ENCODE data around the gene PCID2.

Gene PCID2

GRCh38 chr13:113148940-113149503 lies 59.4 kb downstream of the PCID2 start:
- no peak for DNase-seq (ENCODE audit: low read depth)

- DNase-seq (ENCODE audit: low read depth): no peak
Measured at GRCh38 chr13:113148407-113148806, 60.1 kb downstream of the PCID2 start.

GRCh38 chr13:113147206-113147605 lies 61.3 kb downstream of the PCID2 start:
- DNase-seq (ENCODE audit: low read depth): no peak

GRCh38 chr13:113146750-113147149 lies 61.7 kb downstream of the PCID2 start:
- DNase-seq (ENCODE audit: low read depth): no peak

- no peak for DNase-seq (ENCODE audit: low read depth)
Measured at GRCh38 chr13:113145911-113146598, 62.4 kb downstream of the PCID2 start.

GRCh38 chr13:113145496-113145895 lies 63.0 kb downstream of the PCID2 start:
- no peak for DNase-seq (ENCODE audit: low read depth)

- DNase-seq (ENCODE audit: low read depth): no peak
Measured at GRCh38 chr13:113144255-113144629, 64.2 kb downstream of the PCID2 start.

- DNase-seq (ENCODE audit: low read depth): no peak
Measured at GRCh38 chr13:113143466-113144254, 64.8 kb downstream of the PCID2 start.

GRCh38 chr13:113142876-113143275 lies 65.6 kb downstream of the PCID2 start:
- DNase-seq (ENCODE audit: low read depth): no peak

GRCh38 chr13:113141601-113141970 lies 66.9 kb downstream of the PCID2 start:
- no peak for DNase-seq (ENCODE audit: low read depth)

- DNase-seq (ENCODE audit: low read depth): no peak
Measured at GRCh38 chr13:113140677-113141600, 67.5 kb downstream of the PCID2 start.

- DNase-seq (ENCODE audit: low read depth): no peak
Measured at GRCh38 chr13:113139577-113139976, 68.9 kb downstream of the PCID2 start.

GRCh38 chr13:113138792-113139551 lies 69.5 kb downstream of the PCID2 start:
- no peak for DNase-seq (ENCODE audit: low read depth)

- no peak for DNase-seq (ENCODE audit: low read depth)
Measured at GRCh38 chr13:113137691-113138298, 70.7 kb downstream of the PCID2 start.

- no peak for DNase-seq (ENCODE audit: low read depth)
Measured at GRCh38 chr13:113135281-113135760, 73.1 kb downstream of the PCID2 start.

GRCh38 chr13:113129921-113130750 lies 78.3 kb downstream of the PCID2 start:
- no peak for DNase-seq (ENCODE audit: low read depth)

GRCh38 chr13:113129480-113129879 lies 79.0 kb downstream of the PCID2 start:
- DNase-seq (ENCODE audit: low read depth): no peak

All from ELR (cell line).